Parathyroid adenoma (tissue), 2 donors: ENCODE measurements around the gene PTPN23.

Source experiments
- H2AFZ ChIP-seq: fragments of 300-600 bp; sonication (generic); one replicate; pipeline ENCODE4 v1.7.0; 2017; ENCODE audit warnings: antibody characterized with exemption, mild to moderate bottlenecking
- H3K27ac ChIP-seq: fragments of 300-600 bp; sonication (generic); one replicate; pipeline ENCODE4 v1.7.0; 2017
- H3K27me3 ChIP-seq: fragments of 300-600 bp; sonication (generic); one replicate; pipeline ENCODE4 v1.7.0; 2017; ENCODE audit warnings: low read length; ENCODE audit not compliant: control insufficient read depth, insufficient read depth
- H3K36me3 ChIP-seq: fragments of 300-600 bp; sonication (generic); one replicate; pipeline ENCODE4 v1.7.0; 2017; ENCODE audit warnings: low read length; ENCODE audit not compliant: control insufficient read depth, insufficient read depth
- H3K4me1 ChIP-seq: fragments of 300-600 bp; sonication (generic); one replicate; pipeline ENCODE4 v1.7.0; 2017; ENCODE audit warnings: control low read depth
- H3K4me2 ChIP-seq: fragments of 300-600 bp; sonication (generic); one replicate; pipeline ENCODE4 v1.7.0; 2017; ENCODE audit warnings: low read length
- H3K4me3 ChIP-seq: fragments of 300-600 bp; sonication (generic); one replicate; pipeline ENCODE4 v1.7.0; 2017; ENCODE audit warnings: low read depth, low read length
- H3K79me2 ChIP-seq: fragments of 300-600 bp; sonication (generic); one replicate; pipeline ENCODE4 v1.7.0; 2017; ENCODE audit warnings: control low read depth
- H3K9ac ChIP-seq: fragments of 300-600 bp; sonication (generic); one replicate; pipeline ENCODE4 v1.7.0; 2017; ENCODE audit warnings: mild to moderate bottlenecking
- H3K9me3 ChIP-seq: fragments of 300-600 bp; sonication (generic); one replicate; pipeline ENCODE4 v1.7.0; 2017; ENCODE audit warnings: low read length; ENCODE audit not compliant: control insufficient read depth
- CTCF ChIP-seq: fragments of 300-600 bp; sonication (generic); IDR thresholded peaks from one replicate; pipeline ENCODE4 v1.7.0; 2017; ENCODE audit warnings: antibody characterized with exemption, mild to moderate bottlenecking
- donor health status: primary hyperparathyroidism.

PTPN23 gene

GRCh38 chr3:47404955-47405790 lies 24.4 kb downstream of the PTPN23 start:
- no peak overlapping the region for H3K27ac ChIP-seq
- no peak overlapping the region for H3K4me3 ChIP-seq
- TF ChIP-seq CTCF: no peak
- H3K4me2 ChIP-seq: no peak overlapping the region
- H3K27me3 ChIP-seq: no peaks in the 10 kb centered on the region
- peaks cover 4% of the 10 kb centered on the region for H3K4me1 ChIP-seq
- H3K36me3 ChIP-seq: no peaks in the 10 kb centered on the region
- no peak overlapping the region for H3K9ac ChIP-seq
- H2AFZ ChIP-seq: no peak overlapping the region
- H3K79me2 ChIP-seq: peaks cover 30% of the 10 kb centered on the region
- H3K9me3 ChIP-seq: no peaks in the 10 kb centered on the region

GRCh38 chr3:47405820-47406761 lies 25.3 kb downstream of the PTPN23 start:
- H3K36me3 ChIP-seq: no peaks in the 10 kb centered on the region
- no peaks in the 10 kb centered on the region for H3K27me3 ChIP-seq
- no peak for TF ChIP-seq CTCF
- no peak overlapping the region for H2AFZ ChIP-seq
- no peaks in the 10 kb centered on the region for H3K9me3 ChIP-seq
- peaks cover 4% of the 10 kb centered on the region for H3K4me1 ChIP-seq
- H3K4me2 ChIP-seq: no peak overlapping the region
- H3K79me2 ChIP-seq: peaks cover 27% of the 10 kb centered on the region
- H3K4me3 ChIP-seq: no peak overlapping the region
- H3K27ac ChIP-seq: no peak overlapping the region
- no peak overlapping the region for H3K9ac ChIP-seq

GRCh38 chr3:47406762-47407149 lies 25.9 kb downstream of the PTPN23 start:
- peaks cover 22% of the 10 kb centered on the region for H3K79me2 ChIP-seq
- TF ChIP-seq CTCF: no peak
- no peak overlapping the region for H2AFZ ChIP-seq
- H3K9me3 ChIP-seq: no peaks in the 10 kb centered on the region
- no peak overlapping the region for H3K4me3 ChIP-seq
- no peak overlapping the region for H3K4me2 ChIP-seq
- no peaks in the 10 kb centered on the region for H3K27me3 ChIP-seq
- H3K27ac ChIP-seq: no peak overlapping the region
- H3K4me1 ChIP-seq: peaks cover 4% of the 10 kb centered on the region
- H3K36me3 ChIP-seq: no peaks in the 10 kb centered on the region
- no peak overlapping the region for H3K9ac ChIP-seq

- no peaks in the 10 kb centered on the region for H3K9me3 ChIP-seq
- H3K4me1 ChIP-seq: peaks cover 4% of the 10 kb centered on the region
- H3K27ac ChIP-seq: no peak overlapping the region
- TF ChIP-seq CTCF: no peak
- no peak overlapping the region for H3K4me3 ChIP-seq
- no peaks in the 10 kb centered on the region for H3K36me3 ChIP-seq
- H2AFZ ChIP-seq: no peak overlapping the region
- H3K4me2 ChIP-seq: no peak overlapping the region
- peaks cover 20% of the 10 kb centered on the region for H3K79me2 ChIP-seq
- H3K27me3 ChIP-seq: no peaks in the 10 kb centered on the region
- H3K9ac ChIP-seq: no peak overlapping the region
Observed at GRCh38 chr3:47407237-47407636, 26.4 kb downstream of the PTPN23 start.
